ENCODE measurements around the gene CBX4.

DNA sequence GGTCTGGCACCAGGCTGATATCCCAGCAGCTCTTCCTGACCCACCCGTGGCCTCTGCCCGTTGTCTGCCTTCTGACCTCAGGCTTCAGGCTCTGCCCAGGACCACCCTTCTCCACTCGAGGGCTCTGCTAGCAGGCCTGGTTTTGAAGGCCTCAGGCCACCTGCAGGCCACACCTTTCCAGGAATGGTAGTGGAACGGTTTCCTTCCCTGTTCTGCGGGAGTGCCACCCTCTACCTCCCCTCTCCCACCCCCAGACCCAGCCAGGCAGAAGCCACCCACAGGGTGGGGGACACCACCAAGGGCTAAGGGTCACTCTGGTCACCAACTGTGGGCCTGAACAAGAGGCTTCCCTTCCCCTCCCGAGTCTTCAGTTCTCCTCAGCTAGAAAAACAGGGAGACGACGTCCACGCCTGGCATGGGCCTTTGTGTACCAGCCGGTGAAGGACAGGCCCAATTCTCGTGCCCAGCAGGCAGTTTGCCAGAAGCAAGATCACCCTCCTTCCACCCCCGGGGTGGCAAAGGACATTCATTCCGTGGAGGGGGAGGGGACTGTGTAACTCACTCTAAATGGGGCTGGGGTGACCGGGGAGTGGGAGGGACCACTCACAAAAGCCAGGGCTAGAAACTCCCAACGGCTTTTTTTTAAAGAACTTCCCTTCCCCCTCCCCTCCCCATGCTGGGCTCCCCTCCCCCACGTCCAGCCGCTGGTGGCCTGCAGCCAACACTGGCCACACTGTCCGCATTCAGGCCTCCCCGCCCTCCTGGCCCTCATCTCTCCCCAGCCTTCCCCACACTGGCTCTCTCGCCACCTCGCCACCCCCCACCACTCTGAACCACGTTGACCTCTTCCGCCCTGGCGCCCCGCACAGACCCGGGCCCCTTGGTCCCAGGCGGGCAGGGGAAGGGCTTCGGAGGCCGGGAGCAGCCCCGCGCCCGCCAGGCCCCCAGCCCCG lies 7.7 kb downstream of the CBX4 start:
- TF ChIP-seq, protein P1, sequence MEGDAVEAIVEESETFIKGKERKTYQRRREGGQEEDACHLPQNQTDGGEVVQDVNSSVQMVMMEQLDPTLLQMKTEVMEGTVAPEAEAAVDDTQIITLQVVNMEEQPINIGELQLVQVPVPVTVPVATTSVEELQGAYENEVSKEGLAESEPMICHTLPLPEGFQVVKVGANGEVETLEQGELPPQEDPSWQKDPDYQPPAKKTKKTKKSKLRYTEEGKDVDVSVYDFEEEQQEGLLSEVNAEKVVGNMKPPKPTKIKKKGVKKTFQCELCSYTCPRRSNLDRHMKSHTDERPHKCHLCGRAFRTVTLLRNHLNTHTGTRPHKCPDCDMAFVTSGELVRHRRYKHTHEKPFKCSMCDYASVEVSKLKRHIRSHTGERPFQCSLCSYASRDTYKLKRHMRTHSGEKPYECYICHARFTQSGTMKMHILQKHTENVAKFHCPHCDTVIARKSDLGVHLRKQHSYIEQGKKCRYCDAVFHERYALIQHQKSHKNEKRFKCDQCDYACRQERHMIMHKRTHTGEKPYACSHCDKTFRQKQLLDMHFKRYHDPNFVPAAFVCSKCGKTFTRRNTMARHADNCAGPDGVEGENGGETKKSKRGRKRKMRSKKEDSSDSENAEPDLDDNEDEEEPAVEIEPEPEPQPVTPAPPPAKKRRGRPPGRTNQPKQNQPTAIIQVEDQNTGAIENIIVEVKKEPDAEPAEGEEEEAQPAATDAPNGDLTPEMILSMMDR (IDR thresholded peaks at IDR 0.05; ENCODE audit: poor library complexity, severe bottlenecking) = no peak
- TF ChIP-seq TAF1 (IDR thresholded peaks at IDR 0.05; ENCODE audit: low read depth) = no peak
- TF ChIP-seq EP300 (conservative IDR thresholded peaks at IDR 0.05; ENCODE audit: poor library complexity, severe bottlenecking) = no peak
- TF ChIP-seq SMC3 (conservative IDR thresholded peaks at IDR 0.05; ENCODE audit: poor library complexity) = no peak
- no peak for TF ChIP-seq EZH2 (IDR thresholded peaks at IDR 0.05; ENCODE audit: borderline replicate concordance, insufficient read depth, low read length, poor library complexity, severe bottlenecking)
- TF ChIP-seq RAD21 (conservative IDR thresholded peaks at IDR 0.05) = no peak
